Endothelial cell of umbilical vein (primary cell): Measurements from ENCODE around the gene UBXN6. TPM values are rescaled to one million over a fixed set of nuclear protein-coding genes. Genes with fewer than 3 reads are reported as not detected.

Experiments used
- BruUV-seq: library from RNA; stranded (reverse); fragments of 400-500 nt; replicated peaks from 2 replicates; lab custom pipeline; 2021; lab: Mats Ljungman, UMichigan
- CTCF ChIA-PET: fragments of 300-600, 350-600 bp; sonication (Branson Sonifier 250); formaldehyde crosslinking; loops from one replicate; lab custom pipeline; 2021; ENCODE audit warnings: antibody characterized with exemption, inconsistent platforms; lab: Charles Lee
- POLR2A ChIA-PET: fragments of 300-600, 350-600 bp; sonication (Branson Sonifier 250); formaldehyde crosslinking; loops from one replicate; lab custom pipeline; 2021; ENCODE audit warnings: antibody characterized with exemption, inconsistent platforms; lab: Charles Lee
- DNase-seq: peaks from one replicate; pipeline ENCODE4 v3.0.0-alpha.2; 2011; ENCODE audit warnings: low read depth, low spot score
- FAIRE-seq: peaks from 2 replicates; lab custom pipeline; 2011; peaks lifted over from hg19 to GRCh38; lab: Jason Lieb, UNC
- H2AFZ ChIP-seq: 2 replicates; pipeline ENCODE4 v1.6.0; 2012; ENCODE audit warnings: low read depth, low read length, control low read depth, inconsistent platforms
- H3K27ac ChIP-seq: 2 replicates; pipeline ENCODE4 v1.5.1; 2011; ENCODE audit warnings: low read depth, mild to moderate bottlenecking, control low read depth, low read length, moderate library complexity; ENCODE audit not compliant: insufficient read depth
- H3K27me3 ChIP-seq, 2 experiments: 2 replicates each; pipeline versions ENCODE4 v1.6.0 to v1.6.1; 2011; ENCODE audit warnings: low read length in 2 of 2, mixed read lengths in 1 of 2; ENCODE audit not compliant: control insufficient read depth in 2 of 2, insufficient read depth in 2 of 2
- H3K36me3 ChIP-seq, 2 experiments: 2 replicates in 1 of 2; 3 replicates in 1 of 2; pipeline ENCODE4 v1.5.1; 2011; ENCODE audit warnings: low read length in 2 of 2, mild to moderate bottlenecking in 1 of 2, moderate library complexity in 1 of 2; ENCODE audit not compliant: control insufficient read depth in 2 of 2, insufficient read depth in 2 of 2; ENCODE audit errors: extremely low read depth in 1 of 2
- H3K4me1 ChIP-seq: 3 replicates; pipeline ENCODE4 v1.5.1; 2011; ENCODE audit warnings: mild to moderate bottlenecking, low read length; ENCODE audit not compliant: control insufficient read depth, insufficient read depth; ENCODE audit errors: extremely low read depth
- H3K4me2 ChIP-seq: 2 replicates; pipeline ENCODE4 v1.6.1; 2011; ENCODE audit warnings: low read length, control low read depth, mixed read lengths; ENCODE audit not compliant: insufficient read depth
- H3K4me3 ChIP-seq, 3 experiments: fragments of 200-600 bp in 1 of 3; sonication (generic), shearing (Covaris generic) in 1 of 3; replicated peaks in 1 of 3; 2 replicates each; pipeline ENCODE4 v1.5.1; 2011 to 2016; ENCODE audit warnings: control low read depth in 3 of 3, low read length in 3 of 3, mild to moderate bottlenecking in 2 of 3, inconsistent platforms in 1 of 3, low read depth in 1 of 3, moderate library complexity in 1 of 3; ENCODE audit not compliant: insufficient read depth in 1 of 3
- H3K79me2 ChIP-seq: 2 replicates; pipeline ENCODE4 v1.6.0; 2012; ENCODE audit warnings: low read length, inconsistent platforms; ENCODE audit not compliant: control insufficient read depth, insufficient read depth
- H3K9ac ChIP-seq: replicated peaks from 2 replicates; pipeline ENCODE3; 2011; ENCODE audit warnings: low read length, control low read depth; ENCODE audit not compliant: insufficient read depth; ENCODE audit errors: extremely low read depth
- H3K9me1 ChIP-seq: replicated peaks from 3 replicates; pipeline ENCODE4 v1.6.0; 2011; ENCODE audit warnings: mild to moderate bottlenecking, low read length; ENCODE audit not compliant: control insufficient read depth, insufficient read depth; ENCODE audit errors: extremely low read depth
- H3K9me3 ChIP-seq: replicated peaks from 2 replicates; pipeline ENCODE4 v1.5.1; 2012; ENCODE audit warnings: low read length, inconsistent platforms; ENCODE audit not compliant: control insufficient read depth, insufficient read depth
- H4K20me1 ChIP-seq: replicated peaks from 2 replicates; pipeline ENCODE3; 2011; ENCODE audit warnings: mild to moderate bottlenecking, low read length; ENCODE audit not compliant: control insufficient read depth, insufficient read depth; ENCODE audit errors: extremely low read depth
- EZH2 ChIP-seq: IDR thresholded peaks from 2 replicates; pipeline ENCODE4 v1.6.1; 2012; ENCODE audit warnings: borderline replicate concordance, low read depth, mild to moderate bottlenecking, moderate library complexity, low read length, inconsistent platforms; ENCODE audit not compliant: severe bottlenecking
- FOS ChIP-seq: IDR thresholded peaks from 2 replicates; pipeline ENCODE4 v1.6.1; 2011; ENCODE audit warnings: mild to moderate bottlenecking, low read length, moderate library complexity, borderline replicate concordance; ENCODE audit not compliant: insufficient read depth
- GATA2 ChIP-seq: IDR thresholded peaks from 2 replicates; pipeline ENCODE4 v1.7.0; 2011; ENCODE audit warnings: low read depth, mild to moderate bottlenecking, moderate library complexity, mixed read lengths, low read length; ENCODE audit not compliant: insufficient read length, insufficient read depth
- JUN ChIP-seq: IDR thresholded peaks from 2 replicates; pipeline ENCODE4 v1.6.1; 2011; ENCODE audit warnings: borderline replicate concordance, low read depth; ENCODE audit not compliant: insufficient read length, insufficient read depth
- MYC ChIP-seq: IDR thresholded peaks from one replicate; pipeline ENCODE4 v1.6.1; 2011; ENCODE audit warnings: mild to moderate bottlenecking, low read depth, low read length
- POLR2A ChIP-seq: IDR thresholded peaks from 2 replicates; pipeline ENCODE4 v1.6.1; 2012; ENCODE audit warnings: low read depth, mild to moderate bottlenecking, control low read depth, low read length
- dilution Hi-C: fragments of 300-500 bp; cut with MboI; formaldehyde crosslinking; loops from one replicate; pipeline ENCODE4 v1.15.0; 2019; ENCODE audit warnings: low sequenced_read_pairs; ENCODE audit not compliant: extremely low pct_ligation_motif_present
- intact Hi-C: fragments of 100-400 bp; cut with micrococcal nuclease; formaldehyde crosslinking; loops from one replicate; pipeline ENCODE4 v1.10.0; 2022
- polyA plus RNA-seq, 4 experiments: library from polyadenylated mRNA; depleted of rRNA in 3 of 4; stranded (reverse) in 3 of 4; unstranded in 1 of 4; fragments of >200 nt; gene quantifications; 2 replicates each; pipeline versions ENCODE4 v1.2.1 to v1.2.3, GENCODE V29; 2011 to 2012; ENCODE audit warnings: missing spikeins in 1 of 4
- total RNA-seq: library from RNA; stranded (reverse); gene quantifications from 2 replicates; pipeline ENCODE4 v1.2.3, GENCODE V29; 2021

UBXN6 gene
- total and polyA plus RNA-seq, 2 donors (not counting 3 experiments of a cell fraction or from before 2014, with no cell fraction given) = 78.5 to 93.7 TPM

DNA sequence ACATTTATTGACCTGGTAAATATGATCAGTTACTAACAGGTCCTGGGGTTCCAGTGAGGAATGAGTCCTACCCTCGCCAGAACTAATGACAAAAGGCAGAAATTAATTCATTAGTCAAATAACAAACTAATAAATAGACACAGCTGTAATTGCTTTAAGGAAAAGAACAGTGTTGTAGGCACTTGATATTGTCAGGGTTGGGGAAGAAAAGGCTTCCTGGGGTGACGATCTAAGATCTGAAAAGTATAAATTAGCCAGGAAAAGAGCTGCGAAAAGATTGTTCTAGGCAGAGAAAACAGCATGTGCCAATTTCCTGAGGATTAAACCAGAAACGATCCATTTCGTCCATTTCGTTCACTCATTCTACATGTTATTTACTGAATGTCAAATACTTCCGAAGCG is 55.8 kb downstream of the UBXN6 start:
- POLR2A ChIA-PET = interaction anchor here (0.5 to 1.0 kb wide), 3 partner anchors 8 to 26 kb away, joined by 3 read pairs; no protein-coding TSS in a partner anchor
- peak overlapping the region; percentile 50 for H3K9ac ChIP-seq
- no peaks in the 10 kb centered on the region for H4K20me1 ChIP-seq
- H3K4me3 ChIP-seq = peak overlapping the region; percentile 5 to 52 (median 23)
- peaks cover 71% of the 10 kb centered on the region for H3K79me2 ChIP-seq
- H3K27ac ChIP-seq = peak overlapping the region; percentile 73
- intact Hi-C loops (loop anchor here (1.0 to 5.0 kb wide), 3 partner anchors 56 to 236 kb away; partner anchors contain the start of genes TNFAIP8L1 and UBXN6), dilution Hi-C loops (no loop called here)
- no peaks in the 10 kb centered on the region for H3K27me3 ChIP-seq
- H3K9me1 ChIP-seq = no peaks in the 10 kb centered on the region
- FAIRE-seq = no peak
- CTCF ChIA-PET = interaction anchor here (0.8 to 3.0 kb wide), 14 partner anchors 8 to 134 kb away, joined by 3 to 54 read pairs (median 4); partner anchors contain the start of genes HDGFL2 and MPND
- DNase-seq = no peak
- no peak for TF ChIP-seq MYC
- no peak for TF ChIP-seq EZH2
- TF ChIP-seq JUN = no peak
- no peak for TF ChIP-seq FOS
- no peak for TF ChIP-seq POLR2A
- no peak for TF ChIP-seq GATA2
- H3K36me3 ChIP-seq = peaks cover 0 to 7% of the 10 kb centered on the region in 2 experiments
- H3K4me2 ChIP-seq = peak overlapping the region; percentile 89
- H3K9me3 ChIP-seq = no peaks in the 10 kb centered on the region
- BruUV-seq = no TSS peak
- peak overlapping the region; percentile 13 for H2AFZ ChIP-seq
- peaks cover 28% of the 10 kb centered on the region for H3K4me1 ChIP-seq
